DOHH2 (cell line): ENCODE measurements around the gene MCF2L.

Source experiments
- H3F3A ChIP-seq: fragments of 200-600 bp; sonication (generic), shearing (Covaris generic); 2 replicates; pipeline ENCODE4 v1.6.0; 2016; ENCODE audit warnings: antibody characterized with exemption, mild to moderate bottlenecking; ENCODE audit not compliant: control insufficient read depth, insufficient read depth
- H3K27ac ChIP-seq: fragments of 200-600 bp; sonication (generic); 2 replicates; pipeline ENCODE4 v1.5.1; 2014; ENCODE audit warnings: low read depth, mild to moderate bottlenecking, low read length, moderate library complexity
- H3K27me3 ChIP-seq: fragments of 200-600 bp; sonication (generic); 2 replicates; pipeline ENCODE4 v1.6.1; 2014; ENCODE audit warnings: mild to moderate bottlenecking, low read length, mixed read lengths; ENCODE audit not compliant: control insufficient read depth
- H3K36me3 ChIP-seq: fragments of 200-600 bp; sonication (generic); 2 replicates; pipeline ENCODE4 v1.6.1; 2014; ENCODE audit warnings: mild to moderate bottlenecking, low read length, moderate library complexity, mixed read lengths; ENCODE audit not compliant: control insufficient read depth
- H3K4me1 ChIP-seq: fragments of 200-600 bp; sonication (generic); 2 replicates; pipeline ENCODE4 v1.6.1; 2014; ENCODE audit warnings: mild to moderate bottlenecking, low read length, mixed read lengths; ENCODE audit not compliant: control insufficient read depth
- H3K4me2 ChIP-seq: fragments of 200-600 bp; sonication (generic); 2 replicates; pipeline ENCODE4 v1.6.0; 2014; ENCODE audit warnings: mild to moderate bottlenecking, low read length, moderate library complexity
- H3K4me3 ChIP-seq: fragments of 200-600 bp; sonication (generic); 2 replicates; pipeline ENCODE4 v1.5.1; 2014; ENCODE audit warnings: mild to moderate bottlenecking, low read length, mixed read lengths
- H3K79me2 ChIP-seq: fragments of 200-600 bp; sonication (generic); 2 replicates; pipeline ENCODE4 v1.6.1; 2014; ENCODE audit warnings: mild to moderate bottlenecking, low read length, mixed read lengths; ENCODE audit not compliant: control insufficient read depth
- H3K9me2 ChIP-seq: fragments of 200-600 bp; sonication (generic); replicated peaks from 2 replicates; pipeline ENCODE4 v1.6.1; 2014; ENCODE audit warnings: mild to moderate bottlenecking, low read length, mixed read lengths; ENCODE audit not compliant: control insufficient read depth
- H3K9me3 ChIP-seq: fragments of 200-600 bp; sonication (generic); 2 replicates; pipeline ENCODE4 v1.6.1; 2014; ENCODE audit warnings: antibody characterized with exemption, low read length, mixed read lengths; ENCODE audit not compliant: control insufficient read depth, insufficient read depth
- H4K20me1 ChIP-seq: fragments of 200-600 bp; sonication (generic); 2 replicates; pipeline ENCODE4 v1.6.0; 2014; ENCODE audit warnings: low read depth, mild to moderate bottlenecking, antibody characterized with exemption, low read length, moderate library complexity; ENCODE audit not compliant: control insufficient read depth, insufficient read depth
- CTCF ChIP-seq: fragments of 200-600 bp; sonication (generic); IDR thresholded peaks from one replicate; pipeline ENCODE4 v1.5.1; 2014; ENCODE audit warnings: antibody characterized with exemption, mild to moderate bottlenecking, low read depth, low read length; ENCODE audit not compliant: poor library complexity, severe bottlenecking
- EZH2phosphoT487 ChIP-seq: fragments of 200-600 bp; sonication (generic); IDR thresholded peaks from 2 replicates; pipeline ENCODE4 v1.6.1; 2017; ENCODE audit warnings: borderline replicate concordance, mild to moderate bottlenecking, antibody characterized with exemption, low read length, moderate library complexity, mixed read lengths

Gene MCF2L

GRCh38 chr13:113004126-113004525 lies 35.1 kb downstream of the MCF2L start:
- Histone ChIP-seq H3K79me2 (no peaks in the 10 kb centered on the region), H3K4me2 (no peak overlapping the region), H3K9me3 (no peaks in the 10 kb centered on the region), H3K36me3 (no peaks in the 10 kb centered on the region), H3K4me1 (no peaks in the 10 kb centered on the region), H3F3A (no peaks in the 10 kb centered on the region), H3K27ac (no peak overlapping the region), H3K27me3 (no peaks in the 10 kb centered on the region), H3K9me2 (no peaks in the 10 kb centered on the region), H3K4me3 (no peak overlapping the region), H4K20me1 (no peaks in the 10 kb centered on the region)
- no peak for TF ChIP-seq EZH2phosphoT487
- TF ChIP-seq CTCF = no peak

- Histone ChIP-seq H3K9me2 (no peaks in the 10 kb centered on the region), H3F3A (no peaks in the 10 kb centered on the region), H3K4me1 (no peaks in the 10 kb centered on the region), H3K4me2 (no peak overlapping the region), H3K36me3 (no peaks in the 10 kb centered on the region), H3K27ac (no peak overlapping the region), H3K4me3 (no peak overlapping the region), H4K20me1 (no peaks in the 10 kb centered on the region), H3K27me3 (no peaks in the 10 kb centered on the region), H3K9me3 (no peaks in the 10 kb centered on the region), H3K79me2 (no peaks in the 10 kb centered on the region)
- TF ChIP-seq CTCF (no peak), EZH2phosphoT487 (no peak)
Observed at GRCh38 chr13:113005076-113005865, 36.3 kb downstream of the MCF2L start.

- no peaks in the 10 kb centered on the region for H3F3A ChIP-seq
- no peak overlapping the region for H3K4me2 ChIP-seq
- no peaks in the 10 kb centered on the region for H3K9me2 ChIP-seq
- H3K4me3 ChIP-seq = no peak overlapping the region
- no peaks in the 10 kb centered on the region for H4K20me1 ChIP-seq
- H3K27ac ChIP-seq = no peak overlapping the region
- no peaks in the 10 kb centered on the region for H3K27me3 ChIP-seq
- no peak for TF ChIP-seq EZH2phosphoT487
- no peak for TF ChIP-seq CTCF
- H3K79me2 ChIP-seq = no peaks in the 10 kb centered on the region
- H3K36me3 ChIP-seq = no peaks in the 10 kb centered on the region
- H3K9me3 ChIP-seq = no peaks in the 10 kb centered on the region
- no peaks in the 10 kb centered on the region for H3K4me1 ChIP-seq
Observed at GRCh38 chr13:113005997-113006396, 37.0 kb downstream of the MCF2L start.
